RWPE1 (cell line): ENCODE measurements around the gene ATP6V0A4.
"Not testable (repeated sequence)": the region's sequence is repeated elsewhere in the genome, so short reads cannot be mapped to it uniquely, and the experiment has no call there.

Experiments
- CTCF ChIA-PET: fragments of 350-600 bp; sonication (Branson Sonifier 250); formaldehyde crosslinking; extraction: SDS; loops from one replicate; lab custom pipeline; 2021; lab: Yijun Ruan, JAX
- POLR2A ChIA-PET: fragments of 400-600 bp; formaldehyde crosslinking; extraction: SDS; loops from one replicate; lab custom pipeline; 2020; ENCODE audit warnings: antibody characterized with exemption; ENCODE audit not compliant: low non-redundant PET; lab: Yijun Ruan, JAX
- DNase-seq: peaks from one replicate; pipeline ENCODE4 v3.0.0; 2012; ENCODE audit warnings: low spot score
- H3K27ac ChIP-seq: fragments of 450-650 bp; 2 replicates; pipeline ENCODE4 v1.5.1; 2017
- TF ChIP-seq, protein P1 (sequence below): fragments of 450-650 bp; conservative IDR thresholded peaks from 2 replicates; pipeline ENCODE4 v1.5.1; 2017; ENCODE audit warnings: low read depth, mild to moderate bottlenecking

ATP6V0A4 gene

DNA sequence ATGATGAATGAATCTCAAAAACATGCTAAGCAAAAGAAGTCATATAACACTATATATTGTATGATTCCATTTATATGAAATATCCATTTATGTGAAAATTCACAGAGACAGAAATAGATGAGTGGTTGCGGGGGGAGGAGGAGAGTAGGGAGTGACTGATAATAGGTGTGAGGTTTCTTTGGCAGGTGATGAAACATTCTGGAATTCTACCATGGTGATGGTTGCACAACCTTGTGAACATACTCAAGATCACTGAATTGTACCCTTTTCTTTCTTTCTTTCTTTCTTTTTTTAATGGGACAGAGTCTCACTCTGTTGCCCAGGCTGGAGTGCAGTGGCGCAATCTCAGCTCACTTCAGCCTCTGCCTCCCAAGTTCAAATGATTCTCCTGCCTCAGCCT, 107.5 kb downstream of the ATP6V0A4 start:
- CTCF ChIA-PET, result no interaction called here
- TF ChIP-seq, protein P1, sequence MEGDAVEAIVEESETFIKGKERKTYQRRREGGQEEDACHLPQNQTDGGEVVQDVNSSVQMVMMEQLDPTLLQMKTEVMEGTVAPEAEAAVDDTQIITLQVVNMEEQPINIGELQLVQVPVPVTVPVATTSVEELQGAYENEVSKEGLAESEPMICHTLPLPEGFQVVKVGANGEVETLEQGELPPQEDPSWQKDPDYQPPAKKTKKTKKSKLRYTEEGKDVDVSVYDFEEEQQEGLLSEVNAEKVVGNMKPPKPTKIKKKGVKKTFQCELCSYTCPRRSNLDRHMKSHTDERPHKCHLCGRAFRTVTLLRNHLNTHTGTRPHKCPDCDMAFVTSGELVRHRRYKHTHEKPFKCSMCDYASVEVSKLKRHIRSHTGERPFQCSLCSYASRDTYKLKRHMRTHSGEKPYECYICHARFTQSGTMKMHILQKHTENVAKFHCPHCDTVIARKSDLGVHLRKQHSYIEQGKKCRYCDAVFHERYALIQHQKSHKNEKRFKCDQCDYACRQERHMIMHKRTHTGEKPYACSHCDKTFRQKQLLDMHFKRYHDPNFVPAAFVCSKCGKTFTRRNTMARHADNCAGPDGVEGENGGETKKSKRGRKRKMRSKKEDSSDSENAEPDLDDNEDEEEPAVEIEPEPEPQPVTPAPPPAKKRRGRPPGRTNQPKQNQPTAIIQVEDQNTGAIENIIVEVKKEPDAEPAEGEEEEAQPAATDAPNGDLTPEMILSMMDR, result no peak
- DNase-seq, result no peak
- no peak overlapping the region for H3K27ac ChIP-seq
- POLR2A ChIA-PET, result no interaction called here

DNA sequence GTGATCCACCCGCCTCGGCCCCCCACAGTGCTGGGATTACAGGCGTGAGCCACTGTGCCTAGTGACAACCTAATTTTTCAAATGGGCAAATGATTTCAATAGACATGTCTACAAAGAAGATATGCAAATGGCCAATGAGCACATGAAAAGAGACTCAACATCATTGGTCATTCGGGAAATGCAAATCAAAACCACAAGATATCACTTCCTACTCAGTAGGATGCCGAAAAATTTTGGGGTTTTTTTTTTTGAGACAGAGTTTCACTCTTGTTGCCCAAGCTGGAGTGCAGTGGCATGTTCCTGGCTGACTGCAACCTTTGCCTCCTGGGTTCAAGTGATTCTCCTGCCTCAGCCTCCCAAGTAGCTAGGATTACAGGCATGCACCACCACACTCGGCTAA, 110.0 kb downstream of the ATP6V0A4 start:
- DNase-seq, POLR2A ChIA-PET, H3K27ac ChIP-seq, CTCF ChIA-PET: not testable (repeated sequence)

DNA sequence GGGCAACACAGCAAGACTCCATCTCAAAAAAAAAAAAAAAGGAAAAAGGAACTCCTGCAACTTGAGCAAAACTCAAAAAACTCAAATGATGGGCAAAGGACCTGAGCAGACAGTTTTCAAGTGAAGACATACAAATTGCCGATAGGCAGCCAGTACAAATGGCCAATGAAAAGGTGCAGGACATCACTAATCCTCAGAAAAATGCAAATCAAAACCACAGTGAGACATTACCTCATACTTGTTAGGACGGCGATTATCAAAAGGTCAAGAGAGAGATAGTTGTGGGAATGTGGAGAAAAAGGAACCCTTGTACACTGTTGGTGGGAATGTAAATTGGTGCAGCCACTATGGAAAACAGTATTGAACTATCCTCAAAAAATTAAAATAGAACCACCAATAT, 113.7 kb downstream of the ATP6V0A4 start:
- TF ChIP-seq, protein P1, result no peak
- H3K27ac ChIP-seq, result no peak overlapping the region
- DNase-seq, result no peak
- POLR2A ChIA-PET, result no interaction called here
- CTCF ChIA-PET, result no interaction called here

DNA sequence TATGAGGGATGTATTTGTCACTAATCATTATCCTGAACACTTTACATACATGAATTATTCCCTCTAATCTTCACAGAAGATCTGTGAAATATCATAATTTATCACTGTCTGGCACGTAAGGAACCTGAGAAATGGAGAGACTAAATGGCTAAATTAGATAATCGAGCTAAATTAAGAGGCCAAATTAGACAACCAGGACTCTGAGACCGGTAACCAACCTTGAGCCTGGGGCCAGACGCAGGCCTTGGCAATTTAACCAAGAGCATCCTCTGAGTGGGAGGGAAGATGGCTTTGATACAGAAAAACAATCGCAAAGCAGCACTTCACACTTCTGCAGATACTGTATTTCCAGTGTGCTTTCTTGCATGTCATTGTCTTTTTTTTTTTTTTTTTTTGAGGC, 118.2 kb downstream of the ATP6V0A4 start:
- no peak overlapping the region for H3K27ac ChIP-seq
- ChIA-PET CTCF (no interaction called here), POLR2A (no interaction called here)
- no peak for DNase-seq
- TF ChIP-seq, protein P1, result no peak

DNA sequence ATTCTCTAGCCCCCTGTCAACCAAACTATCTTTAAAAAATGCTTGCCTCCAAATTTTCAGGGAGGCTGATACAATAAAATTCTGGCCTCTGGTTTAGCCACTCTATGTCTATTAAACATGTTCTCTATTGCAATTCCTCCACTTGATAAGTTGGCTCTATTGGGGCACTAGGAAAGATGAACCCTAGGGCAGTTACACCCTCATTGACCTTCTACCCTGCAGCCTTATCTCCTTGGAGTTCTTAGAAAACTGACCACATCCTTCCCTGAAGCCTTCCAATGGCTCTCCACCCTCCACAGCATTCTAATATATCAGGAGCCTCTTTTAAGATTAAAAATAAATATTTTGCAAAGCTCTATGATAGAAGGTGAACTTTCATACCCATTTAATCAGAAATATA, 127.4 kb downstream of the ATP6V0A4 start:
- TF ChIP-seq, protein P1, result no peak
- ChIA-PET POLR2A (no interaction called here), CTCF (no interaction called here)
- no peak overlapping the region for H3K27ac ChIP-seq
- no peak for DNase-seq

DNA sequence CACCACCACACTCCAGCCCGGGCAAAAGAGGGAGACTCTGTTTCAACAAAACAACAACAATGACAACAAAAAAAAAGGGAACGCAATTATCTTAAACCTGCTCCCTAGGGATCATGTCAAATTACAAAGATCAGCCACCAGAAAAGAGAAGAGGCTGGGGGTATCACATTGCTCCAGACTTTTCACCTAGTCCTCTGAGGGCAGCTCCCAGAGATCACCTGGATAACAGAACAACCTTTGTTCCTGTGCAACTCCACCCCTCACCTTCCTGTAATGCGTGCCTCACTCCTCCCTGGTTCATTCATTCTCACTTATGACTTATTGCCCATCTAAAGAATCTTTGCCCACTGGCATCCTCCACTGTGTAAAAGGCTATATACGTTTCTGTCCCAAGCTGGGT, 128.6 kb downstream of the ATP6V0A4 start:
- CTCF ChIA-PET, result no interaction called here
- no peak overlapping the region for H3K27ac ChIP-seq
- TF ChIP-seq, protein P1, result no peak
- DNase-seq, result no peak
- POLR2A ChIA-PET, result no interaction called here

DNA sequence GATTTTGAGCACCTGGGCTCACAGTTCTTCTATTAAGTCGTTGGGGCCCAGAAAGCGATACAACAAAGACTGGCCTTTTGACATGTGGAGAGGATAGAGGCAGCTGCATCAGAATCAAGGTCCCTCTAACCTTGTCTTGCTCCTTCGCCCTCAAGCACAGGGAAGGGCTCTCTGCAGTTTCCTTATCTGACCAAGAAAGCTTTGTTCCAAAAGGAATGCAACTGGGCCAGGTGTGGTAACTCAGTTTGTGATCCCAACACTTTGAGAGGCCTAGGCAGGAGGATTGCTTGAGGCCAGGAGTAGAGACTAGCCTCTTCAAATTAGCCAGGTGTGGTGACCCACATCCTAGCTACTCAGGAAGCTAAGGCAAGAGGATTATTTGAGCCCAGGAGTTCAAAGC, 129.1 kb downstream of the ATP6V0A4 start:
- CTCF ChIA-PET, result no interaction called here
- no peak overlapping the region for H3K27ac ChIP-seq
- POLR2A ChIA-PET, result no interaction called here
- DNase-seq, result no peak
- TF ChIP-seq, protein P1, result no peak
